ENCODE measurements around the gene FUT4. TPM values are rescaled to one million over a fixed set of nuclear protein-coding genes. Genes with fewer than 3 reads are reported as not detected.
A peak's percentile ranks its signal among the peaks of the same experiment; 100 is the strongest.

The FUT4 gene
- total and polyA plus RNA-seq, 8 donors = 6.1 to 8.4 (median 7.7) TPM

- Histone ChIP-seq H3K27me3 (no peaks in the 10 kb centered on the region), H3K9me3 (no peaks in the 10 kb centered on the region), H3K27ac (peak overlapping the region; percentile 97 to 99), H3K4me3 (peak overlapping the region; percentile 58 to 62), H3K36me3 (no peaks in the 10 kb centered on the region), H3K4me1 (peaks cover 26 to 59% of the 10 kb centered on the region in 2 donors)
- TF ChIP-seq CTCF (IDR thresholded peaks at IDR 0.05) = no peak
- DNase-seq (peak in 2 of 4 donors; percentile 25 to 88), ATAC-seq (peak; percentile 1)
- intact Hi-C loops (cut with DNase I) = no loop called here
Measured at GRCh38 chr11:94544646-94545263, 1.0 kb downstream of the FUT4 start.

GRCh38 chr11:94545264-94546161 is 1.8 kb downstream of the FUT4 start:
- no peak for ATAC-seq

GRCh38 chr11:94546162-94546470 is 2.4 kb downstream of the FUT4 start:
- intact Hi-C loops (cut with DNase I) = no loop called here
- no peak for DNase-seq
- peaks cover 26 to 72% of the 10 kb centered on the region in 2 donors for H3K4me1 ChIP-seq
- H3K36me3 ChIP-seq = no peaks in the 10 kb centered on the region
- ATAC-seq = no peak
- no peaks in the 10 kb centered on the region for H3K27me3 ChIP-seq
- H3K9me3 ChIP-seq = no peaks in the 10 kb centered on the region
- peak overlapping the region in 1 of 2 donors; percentile 99 for H3K27ac ChIP-seq
- no peak for TF ChIP-seq CTCF (IDR thresholded peaks at IDR 0.05)
- H3K4me3 ChIP-seq = peak overlapping the region in 1 of 2 donors; percentile 62

More at GRCh38 chr11:94545264-94546161, 1.8 kb downstream of the FUT4 start:
- H3K4me1 ChIP-seq = peaks cover 26 to 67% of the 10 kb centered on the region in 2 donors
- H3K27me3 ChIP-seq = no peaks in the 10 kb centered on the region
- H3K36me3 ChIP-seq = no peaks in the 10 kb centered on the region
- H3K27ac ChIP-seq = peak overlapping the region in 1 of 2 donors; percentile 99
- DNase-seq = peak in 2 of 4 donors; percentile 8 to 86
- TF ChIP-seq CTCF (IDR thresholded peaks at IDR 0.05) = no peak
- H3K9me3 ChIP-seq = no peaks in the 10 kb centered on the region
- H3K4me3 ChIP-seq = peak overlapping the region; percentile 58 to 62
- intact Hi-C loops (cut with DNase I) = no loop called here

- Histone ChIP-seq H3K4me1 (peaks cover 26 to 72% of the 10 kb centered on the region in 2 donors), H3K4me3 (peak overlapping the region in 1 of 2 donors; percentile 62), H3K27ac (peak overlapping the region in 1 of 2 donors; percentile 99), H3K9me3 (no peaks in the 10 kb centered on the region), H3K36me3 (no peaks in the 10 kb centered on the region), H3K27me3 (no peaks in the 10 kb centered on the region)
- intact Hi-C loops (cut with DNase I) = no loop called here
- no peak for DNase-seq
- no peak for TF ChIP-seq CTCF (IDR thresholded peaks at IDR 0.05)
- ATAC-seq = no peak
Measured at GRCh38 chr11:94546886-94547285, 3.2 kb downstream of the FUT4 start.

- intact Hi-C loops (cut with DNase I) = no loop called here
- ATAC-seq (no peak), DNase-seq (no peak)
- TF ChIP-seq CTCF (IDR thresholded peaks at IDR 0.05) = no peak
- H3K36me3 ChIP-seq = no peaks in the 10 kb centered on the region
- peaks cover 26 to 65% of the 10 kb centered on the region in 2 donors for H3K4me1 ChIP-seq
- no peak overlapping the region for H3K4me3 ChIP-seq
- H3K9me3 ChIP-seq = no peaks in the 10 kb centered on the region
- no peak overlapping the region for H3K27ac ChIP-seq
- no peaks in the 10 kb centered on the region for H3K27me3 ChIP-seq
Measured at GRCh38 chr11:94549146-94549545, 5.4 kb downstream of the FUT4 start.

Data from left lung (tissue), 10 donors.